Measurements from ENCODE around the gene PLA2G4F. TPM values are rescaled to one million over a fixed set of nuclear protein-coding genes. Genes with fewer than 3 reads are reported as not detected.

PLA2G4F gene
- total and polyA plus RNA-seq, 10 of the 15 experiments (the other 5 are each of a cell fraction or from before 2014, with no cell fraction given): not detected

GRCh38 chr15:42151141-42151561 is 5.3 kb downstream of the PLA2G4F start:
- Histone ChIP-seq H3K27ac (ENCODE audit: control insufficient read depth, insufficient read depth) (no peak overlapping the region), H2AFZ (ENCODE audit: control insufficient read depth, low read depth, low read length) (no peak overlapping the region), H3K4me1 (ENCODE audit: control insufficient read depth, insufficient read depth, low read length) (no peaks in the 10 kb centered on the region), H3K9ac (ENCODE audit: control insufficient read depth, insufficient read depth, low read length) (no peak overlapping the region), H3K79me2 (ENCODE audit: control insufficient read depth, insufficient read depth, low read length) (no peaks in the 10 kb centered on the region), H3K9me3 (replicated peaks; ENCODE audit: control insufficient read depth, insufficient read depth, low read length) (no peaks in the 10 kb centered on the region), H3K4me2 (ENCODE audit: control insufficient read depth, insufficient read depth) (no peak overlapping the region), H4K20me1 (ENCODE audit: control insufficient read depth, insufficient read depth) (no peaks in the 10 kb centered on the region), H3K27me3 (replicated peaks in 1 of 2; ENCODE audit: control insufficient read depth in 2 of 2, insufficient read depth in 2 of 2, low read length in 1 of 2) (no peaks in the 10 kb centered on the region), H3K4me3 (no peak overlapping the region), H3K36me3 (ENCODE audit: control insufficient read depth in 2 of 2, insufficient read depth in 2 of 2, low read length in 1 of 2) (no peaks in the 10 kb centered on the region)
- BruUV-seq (replicated peaks): no TSS peak
- TF ChIP-seq BACH1 (IDR thresholded peaks at IDR 0.05; ENCODE audit: borderline replicate concordance): no peak
- TF ChIP-seq HDGF (IDR thresholded peaks at IDR 0.05): no peak
- no peak for TF ChIP-seq MYC (IDR thresholded peaks at IDR 0.05; ENCODE audit: insufficient read depth, insufficient read length, insufficient replicate concordance, low read length, severe bottlenecking)
- no peak for TF ChIP-seq CBX3 (IDR thresholded peaks at IDR 0.05; ENCODE audit: borderline replicate concordance, low read depth)
- TF ChIP-seq DPF2 (IDR thresholded peaks at IDR 0.05): no peak
- no peak for TF ChIP-seq PAX8 (IDR thresholded peaks at IDR 0.05)
- no peak for TF ChIP-seq SP1 (IDR thresholded peaks at IDR 0.05; ENCODE audit: low read depth, low read length)
- no peak for TF ChIP-seq TCF7 (IDR thresholded peaks at IDR 0.05; ENCODE audit: borderline replicate concordance)
- TF ChIP-seq NR2C1 (IDR thresholded peaks at IDR 0.05): no peak
- no peak for TF ChIP-seq JUND (IDR thresholded peaks at IDR 0.05; ENCODE audit: low read depth, low read length)
- no peak for TF ChIP-seq NFXL1 (IDR thresholded peaks at IDR 0.05; ENCODE audit: borderline replicate concordance)
- TF ChIP-seq ELK1 (IDR thresholded peaks at IDR 0.05; ENCODE audit: low read depth, low read length): no peak
- TF ChIP-seq ZNF687 (IDR thresholded peaks at IDR 0.05): no peak
- in situ Hi-C loops (cut with MboI): no loop called here
- ATAC-seq: no peak
- ChIA-PET CTCF (interaction anchor here (2.0 kb wide), 1 partner anchor 14 kb away, joined by 6 read pairs; no protein-coding TSS in a partner anchor), RAD21 (ENCODE audit: unreplicated experiment) (no interaction called here), POLR2A (no interaction called here), SMC1A (ENCODE audit: uncharacterized antibody, unreplicated experiment) (no interaction called here)
- DNase-seq (ENCODE audit: low read depth, low spot score): no peak
- intact Hi-C loops (cut with micrococcal nuclease; ENCODE audit: unreplicated experiment): no loop called here
- 42% methylated on average over 5 of the region's 10 CpGs for WGBS (ENCODE audit: insufficient coverage, insufficient replicate concordance, low lambda C conversion rate, missing lambda C conversion rate)
- FAIRE-seq: no peak

Measured in GM12878 (cell line).